ENCODE measurements around the gene B3GALT6.

B3GALT6 gene

DNA sequence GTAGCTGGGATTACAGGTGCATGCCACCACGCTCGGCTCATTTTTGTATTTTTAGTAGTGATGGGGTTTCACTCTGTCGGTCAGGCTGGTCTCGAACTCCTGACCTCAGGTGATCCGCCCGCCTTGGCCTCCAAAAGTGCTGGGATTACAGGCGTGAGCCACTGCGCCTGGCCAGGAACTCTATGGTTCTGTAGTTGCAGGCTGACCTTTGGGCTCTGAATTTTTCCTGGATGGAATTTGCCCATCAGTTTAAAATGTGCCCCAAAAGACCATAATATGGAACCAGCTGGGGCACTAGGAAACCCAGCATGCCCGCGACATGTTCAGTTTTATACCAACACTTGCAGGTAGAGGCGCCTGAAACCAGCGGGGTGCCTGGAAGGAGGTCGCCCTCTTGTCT, 46.6 kb downstream of the B3GALT6 start:
- DNase-seq (ENCODE audit: insufficient read length, low spot score), result no peak
- TF ChIP-seq, protein P1, sequence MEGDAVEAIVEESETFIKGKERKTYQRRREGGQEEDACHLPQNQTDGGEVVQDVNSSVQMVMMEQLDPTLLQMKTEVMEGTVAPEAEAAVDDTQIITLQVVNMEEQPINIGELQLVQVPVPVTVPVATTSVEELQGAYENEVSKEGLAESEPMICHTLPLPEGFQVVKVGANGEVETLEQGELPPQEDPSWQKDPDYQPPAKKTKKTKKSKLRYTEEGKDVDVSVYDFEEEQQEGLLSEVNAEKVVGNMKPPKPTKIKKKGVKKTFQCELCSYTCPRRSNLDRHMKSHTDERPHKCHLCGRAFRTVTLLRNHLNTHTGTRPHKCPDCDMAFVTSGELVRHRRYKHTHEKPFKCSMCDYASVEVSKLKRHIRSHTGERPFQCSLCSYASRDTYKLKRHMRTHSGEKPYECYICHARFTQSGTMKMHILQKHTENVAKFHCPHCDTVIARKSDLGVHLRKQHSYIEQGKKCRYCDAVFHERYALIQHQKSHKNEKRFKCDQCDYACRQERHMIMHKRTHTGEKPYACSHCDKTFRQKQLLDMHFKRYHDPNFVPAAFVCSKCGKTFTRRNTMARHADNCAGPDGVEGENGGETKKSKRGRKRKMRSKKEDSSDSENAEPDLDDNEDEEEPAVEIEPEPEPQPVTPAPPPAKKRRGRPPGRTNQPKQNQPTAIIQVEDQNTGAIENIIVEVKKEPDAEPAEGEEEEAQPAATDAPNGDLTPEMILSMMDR (IDR thresholded peaks at IDR 0.05; ENCODE audit: insufficient read depth, missing control alignments), result no peak
- FAIRE-seq, result no peak

DNA sequence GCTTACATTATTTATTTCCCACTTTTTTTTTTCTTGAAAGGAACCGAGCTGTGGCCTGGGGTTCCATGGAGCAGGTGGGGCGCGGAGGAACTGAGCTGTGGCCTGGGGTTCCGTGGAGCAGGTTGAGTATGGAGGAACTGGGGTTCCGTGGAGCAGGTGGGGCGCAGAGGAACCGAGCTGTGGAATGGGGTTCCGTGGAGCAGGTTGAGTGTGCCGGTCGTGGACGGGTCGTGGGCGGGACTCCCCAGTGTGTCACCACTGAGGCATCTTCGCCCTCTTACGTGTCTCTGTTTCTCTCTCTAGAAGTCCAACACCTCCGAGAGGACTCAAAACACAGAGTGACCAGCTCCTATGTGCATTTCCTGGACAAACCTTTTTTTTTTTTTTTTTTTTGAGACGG, 47.0 kb downstream of the B3GALT6 start:
- DNase-seq (ENCODE audit: insufficient read length, low spot score), result no peak
- TF ChIP-seq, protein P1 (IDR thresholded peaks at IDR 0.05; ENCODE audit: insufficient read depth, missing control alignments), result no peak
- no peak for FAIRE-seq

DNA sequence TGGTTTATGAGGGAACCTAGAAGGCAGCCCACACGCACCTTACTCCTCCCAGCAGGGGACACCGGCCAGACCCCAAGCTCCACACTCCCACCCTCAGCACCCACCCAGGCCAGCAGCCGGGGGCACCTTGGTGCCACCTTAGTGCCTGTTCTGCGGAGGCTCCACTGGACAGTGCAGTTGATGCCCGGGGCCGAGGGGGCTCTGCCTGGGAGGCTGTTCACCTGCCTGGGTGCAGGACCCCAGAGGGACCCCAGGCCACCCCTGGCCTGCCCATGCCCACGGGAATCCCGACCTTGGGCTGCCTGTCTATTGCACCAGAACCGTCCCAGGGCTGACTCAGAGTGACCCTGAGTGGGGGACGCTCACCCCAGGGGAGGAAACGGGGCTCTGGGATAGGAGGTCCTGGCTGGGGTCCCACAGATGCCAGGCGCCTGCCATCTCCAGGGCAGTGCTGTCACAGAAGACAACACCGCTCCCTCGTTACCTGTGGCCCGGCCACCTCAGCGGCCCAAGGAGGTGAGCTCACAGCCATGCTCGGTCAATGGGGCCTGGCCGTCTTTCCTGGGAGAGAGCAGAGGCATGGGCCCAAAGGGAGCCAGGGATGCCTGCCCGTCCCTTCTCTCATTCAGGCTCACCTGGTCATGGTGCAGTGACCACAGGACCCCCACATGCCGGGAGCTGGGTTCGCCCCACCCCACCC, 48.9 kb downstream of the B3GALT6 start:
- TF ChIP-seq, protein P1 (IDR thresholded peaks at IDR 0.05; ENCODE audit: insufficient read depth, missing control alignments), result no peak
- DNase-seq (ENCODE audit: insufficient read length, low spot score) (no peak), FAIRE-seq (no peak)

DNA sequence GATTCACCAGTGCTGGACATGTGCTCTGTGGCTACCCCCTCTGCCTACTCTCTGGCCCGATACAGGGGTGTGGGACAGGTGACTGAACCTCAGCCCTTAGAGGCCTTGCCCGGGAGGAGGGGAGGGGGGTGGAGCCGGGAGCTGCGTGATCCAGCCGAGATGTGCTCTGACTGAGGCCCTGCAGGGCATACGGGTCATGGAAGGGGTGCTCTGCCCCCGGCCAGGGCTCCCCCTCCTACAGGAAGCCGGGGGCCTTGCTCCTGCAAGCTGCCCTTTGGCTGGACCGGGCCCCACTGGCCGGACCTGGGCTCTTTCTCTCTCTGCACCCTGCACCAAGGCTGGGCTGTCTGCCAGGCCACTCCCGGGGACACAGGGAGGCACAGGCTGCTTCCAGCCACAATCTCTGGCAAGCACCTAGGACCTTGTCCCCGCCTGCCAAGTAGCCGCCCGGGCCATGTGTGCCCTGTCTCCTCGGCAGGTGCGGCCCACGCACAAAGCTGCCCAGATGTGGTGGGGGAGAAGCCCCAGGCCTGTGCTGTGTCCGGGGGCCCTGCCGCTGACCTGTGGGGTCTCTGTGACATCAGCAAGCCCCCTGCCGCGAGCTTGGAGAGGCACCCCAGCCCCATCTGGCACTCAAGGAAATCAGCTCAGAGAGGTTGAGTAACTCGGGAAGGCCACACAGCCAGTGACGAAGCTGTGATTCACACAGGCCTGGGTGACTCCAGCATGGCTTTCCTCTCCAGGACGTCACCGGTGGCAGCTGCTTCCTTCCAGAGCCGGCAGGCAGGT, 49.7 kb downstream of the B3GALT6 start:
- TF ChIP-seq, protein P1 (IDR thresholded peaks at IDR 0.05; ENCODE audit: insufficient read depth, missing control alignments), result no peak
- no peak for DNase-seq (ENCODE audit: insufficient read length, low spot score)
- no peak for FAIRE-seq

DNA sequence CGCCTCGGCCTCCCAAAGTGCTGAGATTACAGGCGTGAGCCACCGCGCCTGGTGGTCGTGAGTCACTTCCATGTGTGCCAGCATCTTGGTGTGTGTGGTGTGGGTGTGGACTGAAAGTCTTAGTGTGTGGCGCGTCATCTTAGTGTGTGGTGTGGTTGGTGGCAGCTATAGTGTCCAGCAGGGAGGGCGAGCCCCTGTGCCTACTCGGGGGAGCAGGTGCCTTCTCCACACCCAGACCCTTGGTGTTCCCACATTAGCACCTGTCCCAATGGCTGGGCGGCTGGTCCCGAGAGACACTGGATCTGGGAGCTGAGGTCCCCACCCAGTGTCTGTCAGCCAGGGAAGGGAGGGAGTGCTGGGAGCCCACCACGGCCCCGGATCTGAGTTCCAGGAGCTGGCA, 51.0 kb downstream of the B3GALT6 start:
- TF ChIP-seq, protein P1 (IDR thresholded peaks at IDR 0.05; ENCODE audit: insufficient read depth, missing control alignments), result no peak
- no peak for DNase-seq (ENCODE audit: insufficient read length, low spot score)
- no peak for FAIRE-seq

DNA sequence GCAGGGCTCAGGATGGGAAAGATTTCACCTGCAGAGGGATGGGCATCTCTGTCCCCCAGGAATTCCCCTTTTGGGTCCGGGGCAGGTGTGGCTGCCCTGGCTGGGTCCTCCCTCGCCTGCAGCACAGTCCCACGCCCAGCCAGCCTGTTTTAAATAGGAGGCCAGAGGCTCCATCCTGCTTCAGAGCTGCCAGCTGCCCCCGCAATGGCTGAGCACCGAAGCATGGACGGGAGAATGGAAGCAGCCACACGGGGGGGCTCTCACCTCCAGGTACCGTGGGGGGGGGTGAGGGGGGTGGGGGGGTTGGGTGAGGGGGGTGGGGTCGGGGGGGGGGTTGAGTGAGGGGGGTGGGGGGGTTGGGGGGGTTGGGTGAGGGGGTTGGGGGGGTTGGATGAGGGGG, 51.8 kb downstream of the B3GALT6 start:
- no peak for FAIRE-seq

More for the DNA sequence above, 51.8 kb downstream of the B3GALT6 start:
- no peak for DNase-seq (ENCODE audit: insufficient read length, low spot score)
- TF ChIP-seq, protein P1 (IDR thresholded peaks at IDR 0.05; ENCODE audit: insufficient read depth, missing control alignments), result no peak

Measured in D721Med (cell line).